ENCODE measurements around the gene IMPDH2.
"Not testable (repeated sequence)": the region's sequence is repeated elsewhere in the genome, so short reads cannot be mapped to it uniquely, and the experiment has no call there.

Gene IMPDH2

GRCh38 chr3:49021213-49021812, 7.9 kb downstream of the IMPDH2 start:
- DNase-seq, result peak; percentile 98

- DNase-seq, result peak; percentile 43
These were observed 8.6 kb downstream of the IMPDH2 start for GRCh38 chr3:49020330-49021212.

DNA sequence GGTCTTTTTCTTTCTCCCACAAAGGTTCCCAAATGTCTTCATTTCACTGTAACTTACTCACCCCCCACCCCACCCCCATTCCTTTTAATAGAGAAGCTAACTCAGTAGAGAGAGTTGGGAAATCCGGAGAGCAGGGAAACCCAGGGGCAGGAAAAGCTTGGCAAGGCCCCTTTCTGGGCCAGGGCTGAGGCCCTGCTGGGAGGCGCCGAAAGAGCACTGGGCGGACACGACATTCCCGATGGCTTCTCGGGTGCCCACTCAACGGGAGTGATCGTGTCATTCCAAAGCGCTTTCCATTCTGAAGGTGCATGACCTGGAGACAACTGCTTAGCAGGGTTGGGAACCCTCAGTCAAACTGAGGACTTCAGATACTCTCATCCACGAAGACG, 9.3 kb downstream of the IMPDH2 start:
- no peak for DNase-seq

- DNase-seq, result no peak
These were observed 10.5 kb downstream of the IMPDH2 start for GRCh38 chr3:49018707-49019006.

DNA sequence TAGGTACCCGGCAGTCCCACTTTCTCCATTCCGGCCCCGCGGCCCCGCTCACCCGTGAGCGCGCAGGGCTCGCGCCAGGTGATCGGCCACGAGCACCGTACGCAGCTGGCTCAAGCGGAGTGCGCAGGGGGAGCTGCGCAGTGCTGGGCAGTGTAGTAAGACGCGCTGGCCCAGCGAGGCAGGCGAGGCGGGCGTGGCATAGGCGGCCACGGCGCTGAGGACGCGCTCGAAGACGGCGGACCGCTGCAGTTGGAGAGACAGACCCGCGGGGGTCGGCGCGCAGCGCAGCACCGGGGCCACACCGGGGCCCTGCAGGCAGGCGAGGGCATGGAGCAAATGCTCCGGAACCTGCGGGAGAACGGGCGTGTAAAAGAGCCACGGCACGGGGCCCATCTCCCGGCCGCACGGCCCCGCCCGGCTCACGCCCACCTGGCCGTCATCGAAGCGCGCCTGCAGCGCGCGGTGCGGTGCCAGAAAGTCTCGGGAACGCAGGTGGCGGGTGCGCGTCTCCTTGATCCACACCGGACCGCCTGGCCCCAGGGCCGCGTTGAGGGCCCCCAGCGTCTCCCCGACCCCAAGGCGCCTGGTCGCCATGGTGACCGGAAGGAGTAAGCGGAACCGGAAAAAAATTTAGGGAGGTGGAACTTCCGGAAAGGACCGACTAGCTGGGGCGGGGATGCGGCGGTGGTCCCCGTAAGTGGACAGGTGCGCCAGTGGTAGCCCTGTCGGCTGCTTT, 11.1 kb downstream of the IMPDH2 start, which contains the start of gene DALRD3:
Gene DALRD3, minus strand, starts transcription at position 610 of the 736 bp plus-strand sequence. Its CDS starts 16 bp downstream, at position 594.
- DNase-seq, result peak; percentile 54

DNA sequence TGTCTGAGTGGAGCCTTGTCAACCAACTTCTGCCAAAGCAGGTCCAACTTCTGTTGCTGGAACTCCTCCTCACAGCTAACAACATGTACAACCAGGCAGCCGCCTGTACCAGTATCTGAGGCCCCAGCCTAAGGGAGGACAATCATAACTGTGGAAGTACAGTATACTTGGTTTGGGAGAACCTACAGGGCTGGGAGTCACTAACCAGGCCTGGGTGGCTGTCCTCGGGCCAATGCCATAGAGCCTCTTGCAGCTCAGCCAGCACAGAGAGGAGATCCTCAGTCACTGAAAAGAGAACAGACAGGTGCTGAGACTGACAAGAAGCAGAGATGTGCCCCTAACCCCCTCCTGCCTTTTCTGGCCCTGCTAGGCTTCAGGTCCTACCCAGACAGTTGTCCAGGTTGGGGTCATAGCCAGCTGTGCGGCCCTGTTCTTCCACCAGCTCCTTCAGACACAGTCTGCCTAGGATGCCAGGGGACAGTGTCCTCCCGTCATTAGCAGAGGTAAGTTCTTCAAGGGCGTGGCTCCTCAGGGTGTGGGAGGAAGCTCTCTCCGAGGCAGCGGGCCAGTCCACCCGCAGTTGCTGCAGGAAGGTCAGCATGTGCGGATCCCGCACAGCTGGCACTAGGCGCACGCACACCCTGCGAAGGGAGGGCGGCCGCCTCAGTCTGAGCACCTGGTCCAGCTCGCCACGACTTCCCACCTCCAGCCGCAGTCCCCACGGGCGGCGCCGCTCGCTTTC, 11.8 kb downstream of the IMPDH2 start:
- no peak for DNase-seq

GRCh38 chr3:49016414-49017228, 12.6 kb downstream of the IMPDH2 start:
- no peak for DNase-seq

DNA sequence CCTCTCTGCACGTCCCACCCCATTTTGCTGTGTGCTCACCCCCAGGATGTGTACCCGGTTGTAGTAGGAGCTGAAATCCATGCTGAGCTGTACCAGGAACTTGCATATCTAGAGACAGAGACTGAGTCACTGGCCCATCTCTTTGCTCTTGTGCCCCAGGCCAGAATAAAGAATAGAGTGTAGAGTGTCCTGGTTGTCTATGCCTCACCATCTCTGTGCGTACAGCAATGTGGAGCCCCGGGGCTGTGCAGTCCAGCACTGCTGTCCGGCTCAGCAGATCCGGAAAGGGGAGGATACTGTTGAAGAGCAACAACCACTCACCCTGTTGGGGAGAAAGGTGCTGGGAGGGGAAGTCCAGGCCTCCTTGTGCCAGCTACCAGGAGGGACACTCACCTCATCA, 13.4 kb downstream of the IMPDH2 start:
- DNase-seq, result no peak

DNA sequence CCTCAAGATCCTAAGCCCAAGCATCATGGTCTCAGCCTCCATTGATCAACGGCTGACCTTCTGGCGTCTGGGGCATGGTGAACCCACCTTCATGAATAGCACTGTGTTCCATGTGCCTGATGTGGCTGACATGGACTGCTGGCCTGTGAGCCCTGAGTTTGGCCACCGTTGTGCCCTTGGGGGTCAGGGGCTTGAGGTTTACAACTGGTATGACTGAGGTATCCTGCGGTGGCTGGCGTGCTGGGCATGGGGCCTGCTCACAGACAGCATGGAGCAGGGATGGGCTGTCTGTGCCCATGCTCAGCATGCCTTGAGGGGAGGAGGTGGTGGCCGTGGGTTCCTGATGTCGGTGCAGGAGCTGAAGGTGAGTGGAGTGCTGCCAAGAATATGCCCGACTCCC, 14.1 kb downstream of the IMPDH2 start:
- DNase-seq, result no peak

DNA sequence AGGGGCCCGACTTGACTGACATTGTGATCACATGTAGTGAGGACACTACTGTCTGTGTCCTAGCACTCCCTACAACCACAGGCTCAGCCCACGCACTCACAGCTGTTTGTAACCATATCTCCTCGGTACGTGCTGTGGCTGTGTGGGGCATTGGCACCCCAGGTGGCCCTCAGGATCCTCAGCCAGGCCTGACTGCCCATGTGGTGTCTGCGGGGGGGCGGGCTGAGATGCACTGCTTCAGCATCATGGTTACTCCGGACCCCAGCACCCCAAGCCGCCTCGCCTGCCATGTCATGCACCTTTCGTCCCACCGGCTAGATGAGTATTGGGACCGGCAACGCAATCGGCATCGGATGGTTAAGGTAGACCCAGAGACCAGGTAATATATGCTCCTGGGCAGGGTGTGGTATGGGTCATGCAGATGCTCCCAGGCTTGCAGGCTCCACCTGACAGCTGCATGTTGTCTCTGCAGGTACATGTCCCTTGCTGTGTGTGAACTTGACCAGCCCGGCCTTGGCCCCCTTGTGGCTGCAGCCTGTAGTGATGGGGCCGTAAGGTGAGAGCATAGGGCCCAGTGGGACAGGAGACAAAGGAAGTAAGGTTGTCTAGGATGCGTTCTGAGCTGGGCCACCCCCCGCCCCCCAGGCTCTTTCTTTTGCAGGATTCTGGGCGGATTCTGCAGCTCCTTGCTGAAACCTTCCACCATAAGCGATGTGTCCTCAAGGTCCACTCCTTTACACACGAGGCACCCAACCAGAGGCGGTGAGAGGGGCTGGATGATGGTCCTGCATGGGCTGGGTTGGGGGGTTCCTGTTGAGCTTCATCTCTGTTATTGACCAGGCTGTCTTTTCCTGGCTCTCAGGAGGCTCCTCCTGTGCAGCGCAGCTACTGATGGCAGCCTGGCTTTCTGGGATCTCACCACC, 15.2 kb downstream of the IMPDH2 start:
- DNase-seq, result peak; percentile 51

DNA sequence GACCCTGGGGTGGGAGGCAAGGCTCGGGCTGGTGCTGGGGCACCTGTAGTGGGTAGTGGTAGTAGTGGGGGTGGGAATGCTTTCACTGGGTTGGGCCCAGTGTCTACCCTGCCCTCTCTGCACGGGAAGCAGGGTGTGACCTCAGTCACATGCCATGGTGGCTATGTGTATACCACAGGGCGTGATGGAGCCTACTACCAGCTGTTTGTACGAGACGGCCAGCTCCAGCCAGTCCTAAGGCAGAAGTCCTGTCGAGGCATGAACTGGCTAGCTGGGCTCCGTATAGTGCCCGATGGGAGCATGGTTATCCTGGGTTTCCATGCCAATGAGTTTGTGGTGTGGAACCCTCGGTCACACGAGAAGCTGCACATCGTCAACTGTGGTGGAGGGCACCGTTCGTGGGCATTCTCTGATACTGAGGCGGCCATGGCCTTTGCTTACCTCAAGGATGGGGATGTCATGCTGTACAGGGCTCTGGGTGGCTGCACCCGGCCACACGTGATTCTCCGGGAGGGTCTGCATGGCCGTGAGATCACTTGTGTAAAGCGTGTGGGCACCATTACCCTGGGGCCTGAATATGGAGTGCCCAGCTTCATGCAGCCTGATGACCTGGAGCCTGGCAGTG, 16.0 kb downstream of the IMPDH2 start:
- DNase-seq, result no peak

DNA sequence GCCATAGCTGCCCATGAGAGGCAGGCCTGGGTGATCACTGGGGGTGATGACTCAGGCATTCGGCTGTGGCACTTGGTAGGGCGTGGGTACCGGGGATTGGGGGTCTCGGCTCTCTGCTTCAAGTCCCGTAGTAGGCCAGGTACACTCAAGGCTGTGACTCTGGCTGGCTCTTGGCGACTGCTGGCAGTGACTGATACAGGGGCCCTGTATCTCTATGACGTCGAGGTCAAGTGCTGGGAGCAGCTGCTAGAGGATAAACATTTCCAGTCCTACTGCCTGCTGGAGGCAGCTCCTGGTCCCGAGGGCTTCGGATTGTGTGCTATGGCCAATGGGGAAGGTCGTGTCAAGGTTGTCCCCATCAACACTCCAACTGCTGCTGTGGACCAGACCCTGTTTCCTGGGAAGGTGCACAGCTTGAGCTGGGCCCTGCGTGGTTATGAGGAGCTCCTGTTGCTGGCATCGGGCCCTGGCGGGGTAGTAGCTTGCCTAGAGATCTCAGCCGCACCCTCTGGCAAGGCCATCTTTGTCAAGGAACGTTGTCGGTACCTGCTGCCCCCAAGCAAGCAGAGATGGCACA, 16.7 kb downstream of the IMPDH2 start:
- no peak for DNase-seq

GRCh38 chr3:49009396-49009795, 19.8 kb downstream of the IMPDH2 start:
- no peak for DNase-seq

GRCh38 chr3:49008627-49009026, 20.6 kb downstream of the IMPDH2 start:
- not testable (repeated sequence) for DNase-seq

GRCh38 chr3:49007771-49008528, 21.2 kb downstream of the IMPDH2 start:
- DNase-seq, result peak; percentile 88

DNA sequence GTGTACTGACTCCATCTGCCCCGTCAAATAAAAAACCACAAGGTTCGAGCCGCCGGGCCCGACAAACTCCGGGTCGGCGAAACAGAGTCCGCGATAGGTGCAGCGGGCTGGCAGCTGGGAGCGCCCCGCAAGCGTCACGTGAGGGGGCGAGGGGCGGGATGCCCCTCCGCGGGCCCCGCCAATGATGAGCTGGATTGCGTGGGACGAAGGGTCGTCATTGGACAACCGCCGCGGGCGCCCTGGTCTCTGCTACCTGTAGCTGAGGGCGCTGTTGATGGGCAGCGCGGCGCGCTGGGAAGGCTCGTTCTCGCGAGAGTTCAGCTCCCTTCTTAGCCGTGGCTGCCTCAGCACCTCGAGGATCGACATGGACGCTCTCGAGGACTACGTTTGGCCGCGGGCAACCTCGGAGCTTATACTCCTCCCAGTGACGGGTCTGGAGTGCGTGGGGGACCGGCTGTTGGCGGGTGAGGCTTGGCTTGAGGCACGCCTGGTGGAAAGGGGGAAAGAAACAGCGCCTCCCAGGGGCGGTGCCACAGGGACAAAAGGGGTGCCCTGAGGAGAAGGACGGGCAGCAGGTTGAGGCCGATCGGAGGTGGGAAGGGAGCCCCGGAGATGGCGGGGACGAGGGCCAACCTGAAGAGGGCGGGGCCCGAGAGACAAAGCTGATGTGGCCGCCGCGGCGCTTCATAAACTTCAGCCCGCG, 22.0 kb downstream of the IMPDH2 start, which contains the start of gene WDR6:
Gene WDR6, plus strand, starts transcription at position 324 of the 703 bp plus-strand sequence. Its CDS starts 41 bp downstream, at position 365.
- peak; percentile 98 for DNase-seq

DNA sequence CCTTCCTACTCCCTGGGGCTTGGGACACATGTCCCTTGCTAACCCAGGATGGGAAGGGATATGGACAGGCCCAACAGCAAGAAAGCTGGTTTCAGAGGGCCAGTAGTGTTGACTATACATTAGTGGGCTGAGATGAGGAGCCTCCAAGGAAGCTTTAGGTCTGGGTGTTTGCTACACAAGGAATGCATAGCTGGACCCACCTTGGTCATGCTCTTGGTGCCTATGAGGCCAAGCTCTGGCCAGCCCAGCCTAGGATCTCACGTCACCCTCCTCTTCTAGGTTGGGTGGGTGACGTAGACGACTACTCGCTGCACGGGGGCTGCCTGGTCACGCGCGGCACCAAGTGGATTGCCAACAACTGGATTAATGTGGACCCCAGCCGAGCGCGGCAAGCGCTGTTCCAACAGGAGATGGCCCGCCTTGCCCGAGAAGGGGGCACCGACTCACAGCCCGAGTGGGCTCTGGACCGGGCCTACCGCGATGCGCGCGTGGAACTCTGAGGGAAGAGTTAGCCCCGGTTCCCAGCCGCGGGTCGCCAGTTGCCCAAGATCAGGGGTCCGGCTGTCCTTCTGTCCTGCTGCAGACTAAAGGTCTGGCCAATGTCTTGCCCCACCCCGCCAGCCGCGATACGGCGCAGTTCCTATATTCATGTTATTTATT, 22.7 kb downstream of the IMPDH2 start:
- no peak for DNase-seq

DNA sequence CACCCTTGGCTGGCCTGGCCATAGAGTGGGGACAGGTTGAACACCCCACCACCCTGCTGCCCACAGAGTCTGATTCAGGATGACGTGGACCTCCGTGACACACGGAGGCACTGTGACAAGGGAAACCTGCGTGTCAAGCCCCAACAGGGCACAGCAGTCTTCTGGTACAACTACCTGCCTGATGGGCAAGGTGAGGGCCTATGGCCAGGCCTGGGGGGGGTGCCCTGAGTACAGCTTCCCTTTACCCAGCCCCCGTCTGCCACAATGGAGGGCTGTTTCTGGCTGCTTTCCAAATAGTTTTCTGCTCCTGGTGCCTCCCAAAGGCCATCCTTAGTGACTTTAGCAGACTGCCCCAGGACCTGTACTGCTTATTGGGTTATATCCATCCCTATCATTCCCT, 23.2 kb downstream of the IMPDH2 start:
- no peak for DNase-seq
